BJ (cell line): ENCODE measurements around the gene KCNQ1. TPM values are rescaled to one million over a fixed set of nuclear protein-coding genes. Genes with fewer than 3 reads are reported as not detected.

Experiments
- CTCF ChIA-PET: fragments of 350-600 bp; formaldehyde crosslinking; extraction: SDS; loops from one replicate; lab custom pipeline; 2021; ENCODE audit warnings: antibody characterized with exemption, inconsistent platforms; lab: Yijun Ruan, JAX
- POLR2A ChIA-PET: fragments of 300-600 bp; sonication (Branson Sonifier 250); formaldehyde crosslinking; extraction: SDS; loops from one replicate; lab custom pipeline; 2021; ENCODE audit warnings: antibody characterized with exemption; lab: Charles Lee
- DNase-seq: peaks from one replicate; pipeline ENCODE4 v3.0.0-alpha.2; 2011; ENCODE audit warnings: low read depth
- H3K27me3 ChIP-seq: 2 replicates; pipeline ENCODE4 v1.6.0; 2011; ENCODE audit warnings: low read length; ENCODE audit not compliant: control insufficient read depth, insufficient read depth
- H3K36me3 ChIP-seq: 2 replicates; pipeline ENCODE4 v1.5.1; 2011; ENCODE audit warnings: low read length; ENCODE audit not compliant: control insufficient read depth, insufficient read depth
- H3K4me3 ChIP-seq: 2 replicates; pipeline ENCODE4 v1.5.1; 2011; ENCODE audit warnings: low read depth, mild to moderate bottlenecking, control low read depth, low read length
- CTCF ChIP-seq: IDR thresholded peaks from 2 replicates; pipeline ENCODE4 v1.5.1; 2011; ENCODE audit warnings: low read depth, mild to moderate bottlenecking, control low read depth, inconsistent platforms, low read length, moderate library complexity; ENCODE audit not compliant: insufficient read depth
- polyA plus RNA-seq: library from polyadenylated mRNA; depleted of rRNA; stranded (reverse); fragments of >200 nt; gene quantifications from 2 replicates; pipeline ENCODE4 v1.2.3, GENCODE V29; 2011

KCNQ1 gene
- polyA plus RNA-seq, 1 experiment: not detected

GRCh38 chr11:2472428-2473186 is 27.8 kb downstream of the KCNQ1 start:
- Histone ChIP-seq H3K27me3 (no peaks in the 10 kb centered on the region), H3K36me3 (no peaks in the 10 kb centered on the region), H3K4me3 (no peak overlapping the region)
- DNase-seq: no peak
- TF ChIP-seq CTCF: no peak
- POLR2A ChIA-PET: no interaction called here
- CTCF ChIA-PET: no interaction called here

GRCh38 chr11:2473361-2474058 is 28.7 kb downstream of the KCNQ1 start:
- no peaks in the 10 kb centered on the region for H3K27me3 ChIP-seq
- CTCF ChIA-PET: interaction anchor here (0.6 kb wide), 1 partner anchor 46 kb away, joined by 3 read pairs; no protein-coding TSS in a partner anchor
- DNase-seq: no peak
- no peaks in the 10 kb centered on the region for H3K36me3 ChIP-seq
- no peak for TF ChIP-seq CTCF
- H3K4me3 ChIP-seq: no peak overlapping the region
- POLR2A ChIA-PET: no interaction called here

GRCh38 chr11:2474059-2474901 is 29.5 kb downstream of the KCNQ1 start:
- CTCF ChIA-PET: interaction anchor here (0.6 kb wide), 1 partner anchor 47 kb away, joined by 3 read pairs; no protein-coding TSS in a partner anchor

GRCh38 chr11:2475136-2475918 is 30.5 kb downstream of the KCNQ1 start:
- TF ChIP-seq CTCF: no peak
- H3K4me3 ChIP-seq: no peak overlapping the region
- no peaks in the 10 kb centered on the region for H3K27me3 ChIP-seq
- ChIA-PET POLR2A (no interaction called here), CTCF (no interaction called here)
- DNase-seq: no peak
- no peaks in the 10 kb centered on the region for H3K36me3 ChIP-seq

More at GRCh38 chr11:2474059-2474901, 29.5 kb downstream of the KCNQ1 start:
- DNase-seq: no peak
- TF ChIP-seq CTCF: no peak
- H3K36me3 ChIP-seq: no peaks in the 10 kb centered on the region
- no peak overlapping the region for H3K4me3 ChIP-seq
- POLR2A ChIA-PET: no interaction called here
- H3K27me3 ChIP-seq: no peaks in the 10 kb centered on the region
